Activated CD8-positive, alpha-beta memory T cell treated with anti-CD3 and anti-CD28 coated beads for 24 hours (primary cell): ENCODE results near the gene NOXO1.
"Not testable (repeated sequence)": the region's sequence is repeated elsewhere in the genome, so short reads cannot be mapped to it uniquely, and the experiment has no call there.

Experiments used
- DNase-seq: peaks from one replicate; pipeline ENCODE4 v3.0.0-alpha.2; 2020

The NOXO1 gene, protein sequence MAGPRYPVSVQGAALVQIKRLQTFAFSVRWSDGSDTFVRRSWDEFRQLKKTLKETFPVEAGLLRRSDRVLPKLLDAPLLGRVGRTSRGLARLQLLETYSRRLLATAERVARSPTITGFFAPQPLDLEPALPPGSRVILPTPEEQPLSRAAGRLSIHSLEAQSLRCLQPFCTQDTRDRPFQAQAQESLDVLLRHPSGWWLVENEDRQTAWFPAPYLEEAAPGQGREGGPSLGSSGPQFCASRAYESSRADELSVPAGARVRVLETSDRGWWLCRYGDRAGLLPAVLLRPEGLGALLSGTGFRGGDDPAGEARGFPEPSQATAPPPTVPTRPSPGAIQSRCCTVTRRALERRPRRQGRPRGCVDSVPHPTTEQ

DNA sequence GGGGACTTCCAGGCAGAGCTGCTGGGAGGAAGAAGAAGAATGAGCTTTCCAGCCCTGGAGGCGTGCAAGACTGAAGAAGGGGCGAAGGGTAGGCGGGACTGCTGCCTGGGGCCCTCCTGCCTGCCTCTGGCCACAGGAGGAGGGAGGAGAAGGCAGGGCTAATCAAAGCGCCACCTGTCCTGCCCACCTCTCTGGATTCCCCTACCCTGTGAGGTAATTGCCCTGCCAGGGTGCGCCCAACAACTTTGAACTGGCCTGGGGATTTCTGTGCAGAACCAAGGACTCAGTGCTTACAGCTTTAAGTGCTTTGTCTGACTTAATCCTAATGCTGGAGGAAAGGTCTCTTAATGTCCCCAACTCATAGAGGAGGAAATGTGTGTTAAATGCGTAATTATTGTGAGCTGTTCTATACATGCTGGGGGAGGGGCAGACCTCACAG is at the start of gene NOXO1:
Gene NOXO1, minus strand, starts transcription at position 72 of the 439 bp plus-strand sequence. CDS start 290 bp downstream, outside the sequence.
- DNase-seq: no peak

DNA sequence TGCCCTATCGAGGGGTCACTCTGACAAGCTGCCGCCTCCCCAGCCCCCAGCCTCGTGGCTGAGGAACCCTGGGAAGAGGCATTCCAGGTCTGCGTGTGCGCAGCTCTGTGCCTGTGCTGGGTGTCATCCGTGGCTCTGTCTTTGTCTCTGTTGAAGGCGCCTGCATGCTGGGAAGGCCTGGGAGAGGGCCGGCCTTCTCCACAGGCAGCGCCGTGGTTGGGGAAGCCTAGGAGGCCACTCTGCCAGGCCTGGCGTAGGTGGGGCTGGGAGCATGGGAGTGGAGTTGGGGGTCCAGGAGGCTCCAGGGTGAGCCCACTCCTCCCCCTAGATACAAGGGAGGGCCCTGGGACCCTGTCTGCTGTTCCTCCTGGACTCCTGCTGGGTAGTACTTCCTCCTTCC is 48.8 kb upstream of the NOXO1 start:
- DNase-seq: no peak

DNA sequence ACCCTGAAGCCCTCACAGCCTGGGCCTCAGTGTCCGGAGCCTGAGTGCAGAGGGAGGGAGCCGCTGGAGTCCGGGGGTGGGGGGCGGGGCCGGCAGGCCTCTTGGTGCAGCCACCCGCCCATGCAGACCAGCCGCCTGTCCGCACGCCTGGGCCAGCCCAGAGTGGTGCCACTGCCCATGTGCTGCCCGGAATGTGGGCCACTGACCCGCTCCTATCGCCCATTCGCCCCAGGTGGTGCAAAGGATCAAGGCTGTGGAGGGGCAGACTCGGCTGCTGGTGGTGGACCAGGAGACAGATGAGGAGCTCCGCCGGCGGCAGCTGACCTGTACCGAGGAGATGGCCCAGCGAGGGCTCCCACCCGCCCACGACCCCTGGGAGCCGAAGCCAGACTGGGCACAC is 48.1 kb upstream of the NOXO1 start:
- no peak for DNase-seq

DNA sequence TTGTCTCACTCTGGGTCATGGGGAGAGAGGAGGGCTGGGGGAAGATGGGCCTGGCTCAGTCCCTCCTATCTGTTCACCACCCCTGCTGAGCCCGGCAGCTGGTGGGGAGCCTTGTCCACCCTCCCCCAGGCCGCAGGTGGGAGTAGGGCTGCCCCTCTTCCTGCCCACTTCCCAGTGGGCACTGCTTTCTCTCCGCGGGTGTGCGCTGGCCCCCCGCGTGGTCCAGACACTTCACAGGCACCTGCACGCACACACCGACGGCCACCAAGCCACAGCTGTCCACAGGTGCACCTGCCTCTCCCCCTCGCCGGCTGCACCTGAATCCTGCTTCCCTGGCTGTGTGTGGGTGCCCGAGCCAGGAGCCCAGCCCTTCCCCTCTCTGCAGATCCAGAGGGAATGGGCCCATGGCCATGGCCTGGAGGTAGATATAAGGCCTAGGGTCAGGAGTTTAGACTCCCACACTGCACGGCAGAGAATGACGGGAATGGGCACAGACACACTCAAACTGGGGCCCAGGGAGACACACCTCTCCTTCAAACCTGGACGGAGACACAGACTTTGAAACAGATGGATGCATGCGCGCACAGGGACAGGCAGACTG is 47.5 kb upstream of the NOXO1 start:
- no peak for DNase-seq

DNA sequence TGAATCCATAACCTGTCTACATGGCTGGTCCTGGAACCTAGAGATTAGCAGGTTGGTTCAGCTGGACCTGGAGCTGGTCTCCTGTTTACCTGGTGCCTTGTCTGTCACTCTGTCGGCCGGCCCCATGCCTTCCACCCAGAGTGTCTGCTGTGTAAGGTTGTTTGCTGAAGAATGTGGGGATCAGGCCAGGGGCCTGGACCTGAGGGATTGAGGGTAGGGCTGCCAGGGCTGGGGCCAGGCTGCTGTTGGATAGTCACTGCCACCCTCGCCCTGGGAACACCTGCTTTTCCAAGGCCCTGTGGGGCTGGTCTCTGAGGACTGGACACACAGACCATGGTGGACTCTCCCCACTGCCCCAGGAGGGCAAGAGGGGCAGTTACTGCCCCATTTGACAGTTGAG is 46.9 kb upstream of the NOXO1 start:
- no peak for DNase-seq

DNA sequence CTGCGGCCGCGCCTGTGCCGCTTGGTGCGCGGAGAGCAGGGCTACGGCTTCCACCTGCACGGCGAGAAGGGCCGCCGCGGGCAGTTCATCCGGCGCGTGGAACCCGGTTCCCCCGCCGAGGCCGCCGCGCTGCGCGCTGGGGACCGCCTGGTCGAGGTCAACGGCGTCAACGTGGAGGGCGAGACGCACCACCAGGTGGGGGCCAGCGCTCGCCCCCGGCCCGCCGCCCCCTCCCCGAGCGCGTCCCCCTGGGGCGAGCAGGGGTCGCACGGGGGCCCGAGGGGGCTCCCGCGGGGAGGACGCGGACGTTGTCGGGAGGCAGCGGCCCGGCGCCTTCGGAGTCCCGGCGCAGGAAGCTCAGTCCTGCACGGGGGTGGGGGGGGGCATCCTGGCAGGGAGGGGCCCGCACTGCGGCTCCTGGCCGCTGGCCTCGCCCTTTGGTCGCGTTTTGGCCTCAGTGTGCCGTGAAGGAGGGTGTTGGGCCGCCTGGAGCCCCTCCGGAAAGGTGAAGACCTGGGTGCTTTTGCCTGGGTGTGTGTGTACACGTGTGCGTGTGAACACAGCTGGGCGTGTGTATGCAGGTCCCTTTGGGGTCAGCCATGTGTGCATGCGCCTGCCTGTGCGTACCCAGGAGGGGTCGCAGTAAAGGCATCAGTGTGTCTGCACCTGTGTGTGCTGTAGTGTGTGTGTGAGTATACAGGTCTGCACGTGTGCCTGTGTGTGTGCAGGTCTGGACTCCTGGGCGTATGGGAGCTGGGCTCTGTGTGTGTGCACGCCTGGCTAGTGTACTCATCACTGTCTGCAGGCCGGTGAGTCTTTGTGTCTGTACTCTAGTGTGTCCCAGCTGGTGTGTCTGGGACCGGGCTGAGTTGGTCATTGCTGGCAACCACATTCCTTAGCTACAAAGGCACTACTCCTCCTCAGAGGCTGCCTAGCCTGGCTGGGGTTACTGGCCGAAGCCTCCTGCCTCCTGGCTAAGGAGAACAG is 46.0 kb upstream of the NOXO1 start:
- DNase-seq: peak; percentile 72

DNA sequence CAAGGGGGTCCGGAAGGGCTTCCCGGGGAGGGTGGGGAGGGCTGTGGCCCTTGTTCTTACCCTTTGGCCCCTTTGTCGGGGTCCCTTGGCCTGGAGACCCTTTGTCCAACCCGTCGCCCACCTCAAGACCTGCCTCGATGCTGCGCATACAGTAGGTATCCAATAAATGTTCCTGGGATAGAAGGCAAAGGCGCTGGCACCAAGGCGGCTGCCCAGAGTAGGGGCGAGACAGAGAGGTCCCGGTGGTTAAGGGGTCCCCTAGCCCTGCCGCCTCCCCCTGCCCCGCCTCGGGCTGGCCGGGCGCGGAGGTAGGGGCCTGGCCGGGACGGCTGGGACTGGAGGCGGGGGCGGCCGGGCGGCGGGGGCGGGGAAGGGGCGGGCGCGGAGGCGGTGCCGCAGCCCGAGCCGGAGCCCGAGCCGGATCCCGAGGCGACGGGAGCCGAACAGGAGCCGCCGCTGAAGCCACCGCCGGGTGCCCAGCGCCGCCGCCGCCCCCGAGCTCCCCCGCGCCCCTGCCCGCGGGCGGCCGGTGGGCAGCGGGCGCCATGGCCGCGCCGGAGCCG is 45.3 kb upstream of the NOXO1 start, which contains the start of gene NHERF2:
Gene NHERF2, plus strand, starts transcription at position 442 of the 563 bp plus-strand sequence. Its CDS starts 104 bp downstream, at position 546.
- DNase-seq: no peak

DNA sequence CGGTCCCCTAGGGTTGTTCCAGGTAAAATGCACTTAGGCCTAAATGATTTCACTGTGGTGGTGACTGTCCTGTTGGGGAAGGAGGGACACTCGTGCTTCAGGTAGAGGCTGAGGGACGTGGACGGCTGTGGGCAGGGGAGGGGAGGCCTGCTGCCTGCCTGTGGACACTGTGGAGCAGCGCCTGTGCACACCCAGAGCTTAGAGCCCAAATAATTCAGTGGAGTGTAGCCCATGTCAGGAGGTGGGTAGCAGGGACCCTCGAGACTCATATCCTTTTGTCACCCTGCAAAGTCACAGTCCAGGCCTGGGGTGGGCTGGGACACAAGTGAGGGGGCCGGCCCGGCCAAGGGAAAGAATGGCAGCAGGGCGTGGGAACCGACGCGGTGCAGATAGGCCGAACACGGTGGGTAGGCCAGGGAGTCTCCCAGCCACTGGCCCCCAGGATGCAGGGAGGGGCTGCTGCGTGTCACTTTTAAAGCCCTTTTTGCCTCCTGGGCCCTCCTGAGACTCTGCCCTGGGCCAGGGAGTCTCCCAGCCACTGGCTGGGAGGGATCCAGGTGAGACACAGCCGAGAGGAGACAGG is 44.7 kb upstream of the NOXO1 start:
- no peak for DNase-seq

DNA sequence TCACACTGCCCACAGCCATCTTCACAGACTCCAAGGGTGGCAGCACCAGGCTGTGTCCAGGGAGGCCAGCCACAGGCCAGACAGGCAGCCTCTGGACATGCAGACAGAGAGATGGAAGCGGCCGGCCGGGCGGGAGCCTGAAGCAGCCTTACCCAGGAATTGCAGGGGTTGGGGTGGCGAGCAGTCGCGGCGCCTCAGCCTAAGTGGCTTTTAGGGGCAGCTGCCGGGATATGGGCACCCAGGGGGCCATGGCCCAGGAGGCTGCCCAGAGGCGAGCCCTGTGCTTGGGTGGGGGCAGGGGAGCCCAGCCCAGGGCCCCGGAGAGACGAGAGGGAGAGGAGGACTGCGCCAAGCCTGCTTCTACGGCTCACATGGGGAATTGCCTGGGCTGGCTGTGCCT is 44.0 kb upstream of the NOXO1 start:
- no peak for DNase-seq

DNA sequence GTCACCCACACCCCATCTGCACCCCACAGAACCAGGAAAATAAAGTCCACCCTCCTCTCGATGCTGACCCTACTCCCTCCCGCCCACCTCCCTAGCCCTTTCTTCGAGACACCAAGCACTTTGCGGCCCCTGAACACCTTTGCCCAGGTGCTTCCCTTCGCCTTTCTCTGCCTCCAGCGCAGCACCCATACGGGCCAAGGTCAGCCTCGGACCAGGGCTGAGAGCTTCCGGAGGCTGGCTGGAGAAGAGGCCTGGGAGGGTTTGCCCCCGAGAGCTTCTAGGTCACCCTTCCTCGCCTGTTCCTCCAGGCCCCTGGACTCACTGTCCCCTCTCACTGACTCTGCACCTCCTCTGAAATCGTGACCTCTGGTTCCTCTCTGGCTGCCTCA is 42.8 kb upstream of the NOXO1 start:
- DNase-seq: no peak

DNA sequence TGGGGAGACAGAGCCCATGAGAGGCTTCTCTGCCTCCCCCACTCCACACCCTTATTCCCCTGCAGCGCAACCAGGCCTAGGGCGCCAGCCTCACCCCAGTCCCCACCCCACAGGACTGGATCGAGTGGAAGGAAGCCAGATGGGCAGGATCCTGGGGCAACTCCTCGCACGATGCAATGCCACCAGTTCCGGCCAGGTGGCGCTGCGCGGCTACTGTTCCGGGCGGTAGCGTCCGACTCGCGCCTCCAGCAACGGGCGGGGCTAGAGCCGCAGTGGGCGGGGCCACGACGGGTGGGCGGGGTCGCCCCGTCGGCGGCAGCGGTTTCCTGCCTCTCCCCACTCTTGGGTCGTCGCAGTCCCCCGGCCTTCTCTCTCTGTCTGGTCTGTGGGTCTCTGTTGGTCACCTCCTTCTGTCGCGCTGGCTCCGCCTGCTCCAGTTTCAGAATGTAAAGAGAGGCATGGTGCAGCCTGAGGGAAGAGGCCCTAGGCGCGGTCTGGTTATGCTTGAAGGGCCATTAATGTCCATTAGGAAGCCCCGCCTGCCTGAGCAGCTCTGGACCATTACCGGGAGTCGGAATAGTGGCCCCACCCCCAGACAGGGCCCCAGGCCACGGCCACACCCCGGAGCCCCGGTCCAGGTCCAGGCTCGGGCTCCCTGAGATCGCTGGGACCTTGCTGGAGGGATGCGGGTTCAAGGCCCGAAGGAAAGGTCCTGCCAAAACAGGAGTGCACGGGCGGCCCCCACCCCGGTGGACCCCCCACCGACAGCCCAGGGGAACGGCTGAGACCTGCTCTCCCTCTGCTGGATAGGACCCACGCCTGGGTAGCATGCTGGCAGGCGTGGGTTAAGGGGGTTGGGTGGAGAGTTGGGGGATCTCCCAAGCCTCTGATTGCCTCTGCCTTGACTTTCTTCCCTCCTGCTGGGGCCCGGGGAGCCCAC is 42.1 kb upstream of the NOXO1 start:
- peak; percentile 100 for DNase-seq

DNA sequence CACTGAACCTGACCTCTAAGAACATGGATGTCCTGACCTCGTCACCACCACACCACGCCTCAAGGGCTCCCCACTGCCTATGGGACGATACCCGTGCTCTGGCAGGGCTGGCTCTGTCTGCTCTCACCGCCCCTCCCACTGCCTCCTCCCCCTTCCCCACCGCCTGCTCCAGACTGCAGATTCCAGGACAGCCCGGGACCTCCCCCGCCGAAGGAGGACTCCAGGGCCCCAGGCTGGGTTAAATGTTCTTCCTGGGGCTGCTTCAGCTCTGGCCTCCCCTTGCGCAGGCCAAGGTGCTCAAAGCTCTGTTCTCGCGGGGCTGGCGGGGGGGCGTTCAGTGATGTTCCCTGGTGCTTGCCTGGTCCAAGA is 41.4 kb upstream of the NOXO1 start:
- DNase-seq: no peak

DNA sequence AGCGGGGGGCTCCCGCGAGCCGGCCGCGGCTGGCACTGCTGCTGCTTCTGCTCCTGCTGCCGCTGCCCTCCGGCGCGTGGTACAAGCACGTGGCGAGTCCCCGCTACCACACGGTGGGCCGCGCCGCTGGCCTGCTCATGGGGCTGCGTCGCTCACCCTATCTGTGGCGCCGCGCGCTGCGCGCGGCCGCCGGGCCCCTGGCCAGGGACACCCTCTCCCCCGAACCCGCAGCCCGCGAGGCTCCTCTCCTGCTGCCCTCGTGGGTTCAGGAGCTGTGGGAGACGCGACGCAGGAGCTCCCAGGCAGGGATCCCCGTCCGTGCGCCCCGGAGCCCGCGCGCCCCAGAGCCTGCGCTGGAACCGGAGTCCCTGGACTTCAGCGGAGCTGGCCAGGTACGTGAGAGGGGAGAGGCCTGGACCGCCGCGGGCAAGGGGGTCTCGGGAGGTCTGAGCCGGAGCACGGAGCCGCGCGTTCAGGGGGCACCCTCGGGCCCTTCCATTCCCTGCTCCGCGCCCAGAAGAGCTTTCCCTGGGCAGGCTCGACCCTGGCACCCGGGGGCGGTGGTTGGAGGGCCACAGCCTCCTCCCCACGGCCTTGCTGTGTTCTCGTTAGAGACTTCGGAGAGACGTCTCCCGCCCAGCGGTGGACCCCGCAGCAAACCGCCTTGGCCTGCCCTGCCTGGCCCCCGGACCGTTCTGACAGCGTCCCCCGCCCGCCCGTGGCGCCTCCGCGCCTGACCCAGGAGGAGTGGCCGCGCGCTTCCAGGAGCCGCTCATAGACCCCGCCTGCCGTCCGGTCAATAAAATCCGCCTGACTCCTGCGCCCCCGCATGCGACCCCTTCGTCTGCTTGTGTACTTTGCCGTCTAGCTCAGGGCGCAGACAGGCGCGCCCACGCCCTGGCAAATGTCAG is 38.9 kb upstream of the NOXO1 start:
- no peak for DNase-seq

DNA sequence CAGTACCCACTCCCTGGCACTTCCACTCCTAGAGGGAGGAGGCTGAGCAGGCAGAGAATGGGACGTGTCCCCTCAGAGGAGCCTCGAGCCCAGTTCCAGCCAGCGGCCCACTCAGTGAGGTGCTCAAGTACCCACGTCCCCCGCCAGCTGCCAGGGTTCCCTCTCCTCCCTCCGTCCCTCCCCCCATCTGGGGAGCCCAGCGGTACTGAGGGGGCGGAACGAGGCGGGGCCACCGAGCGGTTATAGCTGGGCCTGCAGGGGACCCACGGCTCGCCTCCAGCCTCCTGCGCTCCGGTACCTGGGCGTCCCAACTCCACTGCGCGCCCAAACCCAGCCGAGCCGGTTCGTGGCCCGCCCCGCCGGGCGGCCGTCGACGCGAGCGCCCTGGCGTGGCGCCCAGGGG is 38.2 kb upstream of the NOXO1 start, which contains the start of gene NPW:
Gene NPW, plus strand, starts transcription at position 268 of the 403 bp plus-strand sequence.
- DNase-seq: peak; percentile 78

DNA sequence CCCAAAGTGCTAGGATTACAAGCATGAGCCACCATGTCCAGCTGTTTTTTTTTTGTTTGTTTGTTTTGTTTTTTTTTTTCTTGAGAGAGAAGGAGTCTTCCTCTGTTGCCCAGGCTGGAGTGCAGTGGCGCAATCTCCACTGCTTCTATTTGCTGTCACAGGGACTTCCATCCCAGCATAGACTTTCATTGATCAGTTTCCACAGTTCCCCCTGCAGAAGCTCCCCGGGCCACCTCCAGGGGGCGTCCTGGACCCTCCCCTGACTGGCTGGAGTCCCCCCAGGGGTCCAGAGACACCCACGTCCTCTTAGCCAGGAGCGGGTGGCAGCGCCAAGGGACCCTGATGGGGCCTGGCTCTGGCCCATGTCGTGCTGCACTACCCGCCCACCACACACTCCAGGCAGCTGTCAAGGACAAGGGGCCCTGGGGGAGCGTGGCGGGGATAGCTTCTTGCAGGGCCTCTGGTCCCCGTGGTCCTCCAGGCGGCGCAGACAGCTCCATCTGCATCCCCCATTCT is 35.2 kb upstream of the NOXO1 start:
- no peak for DNase-seq

DNA sequence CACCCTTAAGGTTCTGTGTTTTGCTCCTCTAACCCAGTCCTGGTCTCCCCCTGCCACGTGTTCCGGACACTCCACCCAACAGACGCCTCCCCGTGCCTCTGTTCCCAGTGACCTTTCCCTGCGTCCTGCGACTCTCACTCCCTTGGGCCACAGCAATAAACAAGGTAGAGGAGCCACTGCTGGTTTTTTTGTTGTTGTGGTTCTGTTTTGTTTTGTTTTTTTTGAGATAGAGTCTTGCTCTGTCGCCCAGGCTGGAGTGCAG is 34.6 kb upstream of the NOXO1 start:
- DNase-seq: no peak

DNA sequence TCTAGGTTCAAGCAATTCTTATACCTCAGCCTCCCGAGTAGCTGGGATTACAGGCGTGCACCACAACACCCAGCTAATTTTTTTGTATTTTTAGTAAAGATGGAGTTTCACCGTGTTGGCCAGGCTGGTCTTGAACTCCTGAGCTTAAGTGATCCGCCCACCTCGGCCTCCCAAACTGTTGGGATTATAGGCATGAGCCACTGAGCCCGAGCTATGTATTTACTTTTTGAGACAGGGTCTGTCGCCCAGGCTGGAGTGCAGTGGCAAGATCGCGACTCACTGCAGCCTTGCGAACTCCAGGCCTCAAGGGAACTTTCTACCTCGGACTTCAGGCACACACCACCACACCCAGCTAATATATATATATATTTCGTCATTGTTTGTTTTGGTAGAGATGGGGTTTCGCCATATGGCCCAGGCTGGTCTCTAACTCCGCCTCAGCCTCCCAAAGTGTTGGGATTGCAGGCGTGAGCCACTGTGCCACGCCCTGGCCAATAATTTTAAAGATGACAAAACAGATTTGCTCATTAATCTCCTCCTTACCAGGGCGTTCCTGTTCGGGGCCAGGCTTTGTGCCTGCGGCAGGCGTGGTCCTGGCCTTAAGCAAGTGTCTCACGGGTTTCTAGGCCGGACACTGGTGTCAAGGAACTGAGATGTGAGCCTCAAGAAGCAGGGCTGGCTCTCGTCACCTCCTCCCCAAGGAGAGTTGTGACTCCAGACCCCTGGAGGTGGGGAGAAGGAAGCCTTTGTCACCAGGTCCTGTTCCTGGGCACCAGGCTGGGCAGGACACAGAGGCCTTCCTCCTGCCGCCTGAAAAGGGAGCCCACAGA is 34.1 kb upstream of the NOXO1 start:
- DNase-seq: no peak

DNA sequence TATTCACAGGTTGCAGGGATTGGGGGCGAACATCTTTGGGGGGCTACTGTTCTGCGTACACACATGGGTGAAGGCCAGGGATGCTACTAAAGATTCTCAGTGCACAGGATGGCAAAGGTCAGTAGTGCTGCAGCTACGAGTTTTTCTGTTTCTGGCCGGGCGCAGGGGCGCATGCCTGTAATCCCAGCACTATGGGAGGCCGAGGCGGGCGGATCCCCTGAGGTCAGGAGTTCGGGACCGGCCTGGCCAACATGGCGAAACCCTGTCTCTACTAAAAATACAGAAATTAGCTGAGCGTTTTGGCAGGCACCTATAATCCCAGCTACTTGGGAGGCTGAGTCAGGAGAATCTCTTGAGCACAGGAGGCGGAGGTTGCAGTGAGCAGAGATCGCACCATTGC is 32.3 kb upstream of the NOXO1 start:
- DNase-seq: no peak

DNA sequence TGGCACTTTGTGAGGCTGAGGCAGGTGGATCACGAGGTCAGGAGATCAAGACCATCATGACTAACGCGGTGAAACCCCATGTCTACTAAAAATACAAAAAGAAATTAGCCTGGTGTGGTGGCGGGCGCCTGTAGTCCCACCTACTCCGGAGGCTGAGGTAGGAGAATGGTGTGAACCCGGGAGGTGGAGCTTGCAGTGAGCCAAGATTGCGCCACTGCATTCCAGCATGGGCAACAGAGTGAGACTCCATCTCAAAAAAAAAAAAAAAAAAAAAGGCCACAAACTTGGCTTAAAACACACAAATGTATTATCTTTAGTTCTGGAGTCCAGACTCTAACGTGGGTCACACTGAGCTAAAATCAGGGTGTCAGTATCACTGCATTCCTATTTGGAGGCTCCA is 30.5 kb upstream of the NOXO1 start:
- not testable (repeated sequence) for DNase-seq
